Measurements from ENCODE around the gene STK11.

The STK11 gene

DNA sequence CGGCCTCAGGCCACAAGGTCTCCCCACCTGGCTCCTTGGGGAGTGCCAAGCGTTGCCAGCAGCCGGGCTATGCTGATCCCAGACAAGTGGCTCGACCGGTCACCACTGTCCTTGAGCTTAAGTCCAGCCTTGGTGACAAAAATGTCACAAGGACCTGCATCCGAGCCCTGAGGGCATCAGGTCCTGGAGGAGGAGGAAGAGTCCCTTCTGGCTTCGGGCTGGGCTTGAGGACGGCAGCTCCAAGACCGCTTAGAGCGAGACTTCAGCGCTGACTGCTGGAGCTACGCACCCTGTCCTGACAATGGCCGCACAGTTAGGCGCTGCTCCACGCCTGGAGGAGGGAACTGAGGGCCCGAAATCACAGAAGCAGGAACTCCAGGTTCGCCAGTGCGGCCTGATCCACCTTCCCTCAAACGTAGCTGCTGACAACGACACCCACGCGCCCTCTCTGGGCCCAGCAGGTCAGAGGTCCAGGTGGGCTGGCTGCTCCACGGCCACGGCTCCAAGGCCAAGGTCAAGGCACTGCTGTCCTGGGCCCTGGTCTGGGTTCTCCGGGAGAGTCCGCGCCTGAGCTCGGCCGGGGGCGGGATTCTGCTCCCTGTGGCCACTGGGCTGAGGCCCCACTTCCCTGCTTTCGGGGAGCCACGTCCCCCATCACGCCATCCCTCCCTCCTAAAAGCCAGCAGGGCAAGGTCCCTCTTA is 38.6 kb upstream of the STK11 start:
- H3K27ac ChIP-seq (replicated peaks): no peak overlapping the region
- no peak for DNase-seq (ENCODE audit: low read depth in 1 of 2, low spot score in 1 of 2)
- TF ChIP-seq SPI1 (IDR thresholded peaks at IDR 0.05; ENCODE audit: borderline replicate concordance, low read depth): no peak
- no peak for TF ChIP-seq POLR2AphosphoS5 (IDR thresholded peaks at IDR 0.05; ENCODE audit: low read depth)
- no peak for TF ChIP-seq GABPA (IDR thresholded peaks at IDR 0.05; ENCODE audit: low read depth)
- TF ChIP-seq, protein P1, sequence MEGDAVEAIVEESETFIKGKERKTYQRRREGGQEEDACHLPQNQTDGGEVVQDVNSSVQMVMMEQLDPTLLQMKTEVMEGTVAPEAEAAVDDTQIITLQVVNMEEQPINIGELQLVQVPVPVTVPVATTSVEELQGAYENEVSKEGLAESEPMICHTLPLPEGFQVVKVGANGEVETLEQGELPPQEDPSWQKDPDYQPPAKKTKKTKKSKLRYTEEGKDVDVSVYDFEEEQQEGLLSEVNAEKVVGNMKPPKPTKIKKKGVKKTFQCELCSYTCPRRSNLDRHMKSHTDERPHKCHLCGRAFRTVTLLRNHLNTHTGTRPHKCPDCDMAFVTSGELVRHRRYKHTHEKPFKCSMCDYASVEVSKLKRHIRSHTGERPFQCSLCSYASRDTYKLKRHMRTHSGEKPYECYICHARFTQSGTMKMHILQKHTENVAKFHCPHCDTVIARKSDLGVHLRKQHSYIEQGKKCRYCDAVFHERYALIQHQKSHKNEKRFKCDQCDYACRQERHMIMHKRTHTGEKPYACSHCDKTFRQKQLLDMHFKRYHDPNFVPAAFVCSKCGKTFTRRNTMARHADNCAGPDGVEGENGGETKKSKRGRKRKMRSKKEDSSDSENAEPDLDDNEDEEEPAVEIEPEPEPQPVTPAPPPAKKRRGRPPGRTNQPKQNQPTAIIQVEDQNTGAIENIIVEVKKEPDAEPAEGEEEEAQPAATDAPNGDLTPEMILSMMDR (IDR thresholded peaks at IDR 0.05; ENCODE audit: insufficient read depth, low read length): no peak
- TF ChIP-seq, protein P2, sequence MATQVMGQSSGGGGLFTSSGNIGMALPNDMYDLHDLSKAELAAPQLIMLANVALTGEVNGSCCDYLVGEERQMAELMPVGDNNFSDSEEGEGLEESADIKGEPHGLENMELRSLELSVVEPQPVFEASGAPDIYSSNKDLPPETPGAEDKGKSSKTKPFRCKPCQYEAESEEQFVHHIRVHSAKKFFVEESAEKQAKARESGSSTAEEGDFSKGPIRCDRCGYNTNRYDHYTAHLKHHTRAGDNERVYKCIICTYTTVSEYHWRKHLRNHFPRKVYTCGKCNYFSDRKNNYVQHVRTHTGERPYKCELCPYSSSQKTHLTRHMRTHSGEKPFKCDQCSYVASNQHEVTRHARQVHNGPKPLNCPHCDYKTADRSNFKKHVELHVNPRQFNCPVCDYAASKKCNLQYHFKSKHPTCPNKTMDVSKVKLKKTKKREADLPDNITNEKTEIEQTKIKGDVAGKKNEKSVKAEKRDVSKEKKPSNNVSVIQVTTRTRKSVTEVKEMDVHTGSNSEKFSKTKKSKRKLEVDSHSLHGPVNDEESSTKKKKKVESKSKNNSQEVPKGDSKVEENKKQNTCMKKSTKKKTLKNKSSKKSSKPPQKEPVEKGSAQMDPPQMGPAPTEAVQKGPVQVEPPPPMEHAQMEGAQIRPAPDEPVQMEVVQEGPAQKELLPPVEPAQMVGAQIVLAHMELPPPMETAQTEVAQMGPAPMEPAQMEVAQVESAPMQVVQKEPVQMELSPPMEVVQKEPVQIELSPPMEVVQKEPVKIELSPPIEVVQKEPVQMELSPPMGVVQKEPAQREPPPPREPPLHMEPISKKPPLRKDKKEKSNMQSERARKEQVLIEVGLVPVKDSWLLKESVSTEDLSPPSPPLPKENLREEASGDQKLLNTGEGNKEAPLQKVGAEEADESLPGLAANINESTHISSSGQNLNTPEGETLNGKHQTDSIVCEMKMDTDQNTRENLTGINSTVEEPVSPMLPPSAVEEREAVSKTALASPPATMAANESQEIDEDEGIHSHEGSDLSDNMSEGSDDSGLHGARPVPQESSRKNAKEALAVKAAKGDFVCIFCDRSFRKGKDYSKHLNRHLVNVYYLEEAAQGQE (IDR thresholded peaks at IDR 0.05; ENCODE audit: insufficient replicate concordance, low read depth): no peak
- no peak overlapping the region for H3K4me3 ChIP-seq (replicated peaks; ENCODE audit: insufficient read depth, low read length)
- no peaks in the 10 kb centered on the region for H3K27me3 ChIP-seq (ENCODE audit: insufficient read depth, poor library complexity, severe bottlenecking)

DNA sequence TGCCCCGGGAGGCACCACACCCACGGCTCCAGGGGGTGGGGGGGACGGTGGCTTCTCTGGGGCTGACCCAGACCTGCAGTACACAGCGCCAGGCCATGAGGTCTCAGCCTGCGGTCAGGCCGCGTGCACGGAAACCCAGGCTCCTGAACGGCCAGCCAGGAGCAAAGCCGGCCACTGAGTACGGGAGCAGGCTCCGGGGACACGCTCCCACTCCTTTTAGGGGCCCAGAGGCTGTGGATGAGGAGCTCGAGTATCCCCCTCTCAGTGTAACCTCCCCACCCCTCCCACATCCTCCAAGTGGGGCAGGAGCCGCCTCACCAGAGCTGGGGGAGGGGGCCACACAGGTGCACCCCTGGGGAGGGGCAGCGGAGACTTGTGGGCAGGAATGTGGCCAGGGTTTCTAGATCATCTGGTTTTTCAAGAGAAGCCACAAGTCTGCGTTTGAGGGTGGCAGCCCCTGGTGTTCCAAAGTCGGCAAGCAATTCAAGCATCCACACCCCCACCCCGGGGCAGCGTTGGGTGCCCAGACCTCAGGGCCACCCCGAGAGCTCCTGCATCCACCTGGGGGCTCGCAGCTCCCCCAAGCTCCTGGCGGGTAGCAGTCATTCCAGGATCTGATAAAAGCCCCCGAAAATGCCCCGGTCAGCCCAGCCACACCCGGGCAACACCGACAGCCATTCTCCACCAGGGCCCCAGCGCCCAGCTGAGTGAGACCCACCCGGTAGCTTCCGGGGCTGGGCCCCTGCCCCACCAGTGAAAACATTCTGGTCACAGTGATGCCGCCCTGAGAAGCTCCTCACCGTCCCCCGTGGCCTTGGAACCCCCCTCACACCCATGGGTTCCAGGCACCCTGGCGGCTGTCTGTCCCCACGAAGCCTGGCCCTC is 37.6 kb upstream of the STK11 start:
- Histone ChIP-seq H3K4me3 (replicated peaks; ENCODE audit: insufficient read depth, low read length) (no peak overlapping the region), H3K27ac (replicated peaks) (no peak overlapping the region)

More for the DNA sequence above, 37.6 kb upstream of the STK11 start:
- no peak for DNase-seq (ENCODE audit: low read depth in 1 of 2, low spot score in 1 of 2)
- no peak for TF ChIP-seq POLR2AphosphoS5 (IDR thresholded peaks at IDR 0.05; ENCODE audit: low read depth)
- TF ChIP-seq SPI1 (IDR thresholded peaks at IDR 0.05; ENCODE audit: borderline replicate concordance, low read depth): no peak
- TF ChIP-seq, protein P2 (IDR thresholded peaks at IDR 0.05; ENCODE audit: insufficient replicate concordance, low read depth): no peak
- TF ChIP-seq, protein P1 (IDR thresholded peaks at IDR 0.05; ENCODE audit: insufficient read depth, low read length): no peak
- TF ChIP-seq GABPA (IDR thresholded peaks at IDR 0.05; ENCODE audit: low read depth): no peak
- no peaks in the 10 kb centered on the region for H3K27me3 ChIP-seq (ENCODE audit: insufficient read depth, poor library complexity, severe bottlenecking)

All from HL-60 (cell line).